Stimulated activated CD4-positive, alpha-beta T cell treated with anti-CD3 and anti-CD28 coated beads, Interleukin-1b, Interleukin-23, amount 100 ng/mL, for 4 hours (primary cell): Measurements from ENCODE around the gene STK32B.

Experiments
- DNase-seq, 2 donors: peaks; one replicate each; pipeline ENCODE4 v3.0.0-alpha.2; 2020; ENCODE audit warnings: low read depth in 2 of 2

STK32B gene

DNA sequence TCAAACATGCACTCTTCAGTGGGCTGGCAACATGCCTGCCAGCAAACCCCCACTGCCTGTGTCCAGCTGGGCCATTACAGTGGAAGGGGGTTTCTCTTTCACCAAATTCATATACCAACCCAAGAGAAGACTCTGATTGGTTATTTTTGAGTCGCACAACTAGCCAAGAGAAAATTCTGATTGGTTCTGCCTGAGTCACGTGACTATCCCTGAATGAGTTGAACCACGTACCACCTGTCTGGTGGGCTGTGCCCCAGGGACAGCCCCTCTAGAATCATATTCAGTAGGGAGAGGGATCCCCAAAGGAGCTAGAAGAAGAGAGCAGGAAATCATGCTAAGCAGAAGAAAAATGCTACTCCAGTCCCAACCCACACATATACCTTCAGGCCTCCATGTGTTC is 313.1 kb downstream of the STK32B start:
- no peak for DNase-seq

DNA sequence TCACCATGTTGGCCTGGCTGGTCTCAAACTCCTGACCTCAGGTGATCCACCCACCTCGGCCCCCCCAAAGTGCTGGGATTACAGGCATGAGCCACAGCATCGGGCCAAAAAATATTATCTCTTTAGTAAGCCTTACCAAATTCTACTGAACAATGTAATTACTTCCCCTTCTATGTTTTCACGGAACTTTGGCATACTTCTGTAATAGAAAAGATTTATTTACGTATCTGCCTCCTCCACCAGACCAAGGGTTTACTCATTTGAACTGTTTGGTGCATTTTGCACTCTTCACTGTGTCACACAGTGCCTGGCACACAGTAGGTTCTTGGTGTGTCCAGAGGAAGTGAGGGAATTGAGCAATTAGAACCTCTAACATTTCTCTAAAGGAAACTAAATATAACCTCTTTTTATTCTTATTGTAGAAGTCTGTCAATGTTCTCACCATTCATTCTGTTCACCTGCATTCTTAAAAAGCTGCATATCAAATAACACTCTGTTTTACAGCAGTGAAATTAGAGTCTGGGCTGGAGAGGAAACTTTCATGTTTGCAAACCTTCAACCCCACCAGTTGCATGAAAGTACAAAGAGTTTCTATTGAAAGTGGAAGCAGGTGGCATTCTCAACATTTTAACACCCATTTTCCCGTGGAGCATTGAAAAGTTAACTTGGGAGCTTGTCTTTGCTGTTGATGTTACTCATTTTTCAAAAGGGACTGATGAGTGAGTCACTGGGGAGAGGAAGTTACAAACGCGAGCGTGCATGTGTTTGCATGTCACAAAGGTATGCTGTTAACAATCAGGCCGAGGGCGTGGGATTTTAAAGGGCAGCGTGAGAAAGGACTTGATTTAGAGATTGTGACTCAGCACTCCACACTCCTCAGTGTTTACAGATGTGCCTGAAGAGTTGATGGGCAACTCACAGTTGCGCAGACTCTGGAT is 314.1 kb downstream of the STK32B start:
- no peak for DNase-seq

DNA sequence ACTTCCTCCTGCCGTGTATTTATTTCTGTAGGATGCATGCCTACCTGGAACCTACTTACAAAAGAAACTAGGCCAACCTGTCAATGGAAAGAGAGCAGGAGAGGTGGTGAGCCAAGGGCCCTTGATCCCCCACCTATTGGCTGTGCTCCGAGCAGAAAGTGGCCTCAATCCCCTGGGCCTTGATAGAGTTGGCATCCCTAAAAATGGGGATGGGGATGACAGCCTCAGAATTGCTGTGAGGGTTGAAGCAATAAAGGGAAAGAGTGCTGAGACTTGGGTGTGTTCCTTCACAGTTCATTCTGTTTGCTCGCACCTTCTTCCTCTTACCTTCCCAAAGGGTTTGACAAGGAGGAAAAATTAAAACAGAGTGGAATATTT is 314.7 kb downstream of the STK32B start:
- no peak for DNase-seq

DNA sequence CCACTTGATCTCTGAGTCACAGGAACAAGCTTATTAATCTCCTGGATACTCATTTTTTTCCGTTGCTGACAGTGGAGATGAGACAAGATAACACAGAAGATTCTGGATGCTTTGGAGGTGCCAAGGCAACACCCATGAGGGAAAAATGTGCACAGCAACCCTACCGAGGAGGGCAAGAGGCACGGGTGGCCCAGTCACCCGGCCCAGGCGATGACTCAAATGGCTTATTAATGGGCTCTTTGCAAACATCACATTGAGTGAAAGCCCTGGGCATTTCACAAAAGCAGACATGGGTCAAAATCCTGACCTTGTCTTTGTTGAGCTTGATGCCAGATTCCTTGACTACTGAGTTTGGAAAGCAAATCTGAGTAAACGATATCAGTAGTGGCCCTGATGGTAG is 315.1 kb downstream of the STK32B start:
- no peak for DNase-seq

DNA sequence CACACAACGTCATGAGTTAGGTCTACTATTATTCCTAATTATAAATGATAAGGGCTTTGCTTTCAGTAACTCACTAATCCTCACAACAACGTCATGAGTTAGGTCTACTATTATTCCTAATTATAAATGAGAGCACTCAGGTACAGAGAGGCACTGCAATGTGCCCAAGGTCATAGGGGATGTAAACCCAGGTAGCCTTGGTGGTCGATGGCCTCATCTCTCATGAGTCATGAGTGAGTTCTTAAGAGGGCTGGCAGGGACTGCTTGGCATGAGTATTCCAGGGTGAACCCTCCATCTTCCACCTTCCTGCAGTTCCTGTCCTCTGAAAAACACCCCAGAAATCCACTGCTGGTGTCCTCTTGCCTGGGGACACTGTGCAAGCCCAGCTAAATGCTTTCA is 317.1 kb downstream of the STK32B start:
- DNase-seq, result no peak

DNA sequence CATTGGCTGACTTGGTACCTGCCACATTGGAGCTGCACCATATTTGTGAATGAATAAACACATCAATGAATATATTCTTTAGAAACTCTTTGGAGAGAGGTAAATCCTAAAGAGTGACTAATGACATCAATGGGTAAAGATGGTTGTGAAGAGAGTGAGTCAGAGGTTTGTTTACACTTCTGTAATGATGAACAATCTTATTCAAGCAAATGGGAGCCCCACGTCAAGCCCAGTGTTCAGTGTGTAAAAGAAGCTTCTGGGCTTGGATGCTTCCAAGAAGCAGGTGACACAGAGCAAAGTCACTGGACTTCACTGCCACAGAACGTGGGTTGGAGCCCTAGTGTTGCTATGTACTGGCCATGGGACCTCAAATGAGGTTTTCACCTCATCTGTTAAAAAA is 319.0 kb downstream of the STK32B start:
- DNase-seq, result no peak

DNA sequence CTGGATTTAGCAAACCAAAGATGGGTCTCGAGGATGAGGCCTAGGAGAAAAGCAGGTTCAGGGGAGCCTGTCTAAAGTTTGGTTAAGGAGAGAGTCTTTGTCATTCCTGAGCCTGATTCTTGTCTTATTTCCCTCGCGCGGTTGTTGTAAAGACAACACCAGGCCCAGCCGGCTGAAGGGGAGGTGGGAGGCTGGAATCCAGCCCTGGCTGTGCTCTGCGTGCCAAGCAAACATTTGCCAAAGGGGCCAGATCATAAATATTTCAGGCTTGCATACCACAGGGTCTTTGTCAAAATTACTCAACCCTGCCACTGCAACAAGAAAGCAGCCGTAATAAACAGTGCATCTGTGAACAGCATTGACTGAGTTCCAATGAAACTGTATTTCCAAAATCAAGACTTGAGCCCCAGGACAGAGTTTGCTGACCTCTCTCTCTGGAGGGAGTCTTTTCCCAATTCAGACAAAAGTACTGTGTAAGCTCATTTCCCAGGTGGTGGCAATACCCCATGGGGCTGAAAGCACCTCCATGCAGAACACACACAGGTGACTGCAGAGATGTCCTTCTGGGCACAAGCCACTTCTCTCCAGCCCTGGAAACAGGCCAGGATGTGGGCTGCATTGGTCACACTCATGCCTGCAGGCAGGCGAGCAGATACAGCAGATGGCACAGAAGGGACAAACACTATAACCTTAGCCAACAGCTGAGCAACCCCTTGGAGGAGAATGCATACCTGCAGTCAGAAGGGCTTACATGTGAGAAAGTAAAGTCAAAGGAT is 320.3 kb downstream of the STK32B start:
- DNase-seq, result no peak

DNA sequence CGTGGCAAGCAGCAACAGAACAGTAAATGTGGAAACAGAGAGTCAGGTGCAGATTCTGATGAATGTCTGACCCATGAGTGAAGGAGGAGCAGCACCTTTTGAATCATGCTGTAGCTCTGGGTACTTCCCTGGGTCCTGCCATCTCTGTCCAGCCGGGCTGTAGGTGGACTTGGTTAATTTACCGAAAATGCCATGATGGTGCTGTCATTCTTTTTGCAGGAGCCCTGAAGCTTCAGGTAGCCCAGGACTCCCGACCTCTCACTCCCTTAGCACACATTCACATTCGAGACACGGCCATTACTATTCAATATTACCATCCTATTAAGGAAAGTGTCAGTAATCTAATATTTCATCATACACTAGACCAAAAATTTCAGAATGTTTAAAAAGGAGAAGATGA is 320.9 kb downstream of the STK32B start:
- no peak for DNase-seq

DNA sequence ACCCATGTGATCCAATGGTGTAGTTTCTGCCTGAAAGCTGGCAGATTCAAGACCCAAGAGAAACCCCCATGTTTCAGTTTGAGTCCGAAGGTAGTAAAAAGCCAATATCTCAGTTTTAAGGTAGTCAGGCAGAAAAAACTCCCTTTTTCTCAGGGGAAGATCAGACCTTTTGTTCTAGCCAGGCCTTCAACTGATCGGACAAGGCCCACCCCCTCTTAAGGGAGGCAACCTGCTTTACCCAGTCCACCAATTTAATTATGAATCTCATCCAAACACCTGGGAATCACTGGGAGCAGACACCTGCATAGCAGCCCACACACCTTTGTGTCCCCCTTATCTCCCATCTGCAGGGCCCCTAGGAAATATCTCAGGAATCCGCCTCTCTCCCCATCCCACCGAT is 322.0 kb downstream of the STK32B start:
- no peak for DNase-seq

DNA sequence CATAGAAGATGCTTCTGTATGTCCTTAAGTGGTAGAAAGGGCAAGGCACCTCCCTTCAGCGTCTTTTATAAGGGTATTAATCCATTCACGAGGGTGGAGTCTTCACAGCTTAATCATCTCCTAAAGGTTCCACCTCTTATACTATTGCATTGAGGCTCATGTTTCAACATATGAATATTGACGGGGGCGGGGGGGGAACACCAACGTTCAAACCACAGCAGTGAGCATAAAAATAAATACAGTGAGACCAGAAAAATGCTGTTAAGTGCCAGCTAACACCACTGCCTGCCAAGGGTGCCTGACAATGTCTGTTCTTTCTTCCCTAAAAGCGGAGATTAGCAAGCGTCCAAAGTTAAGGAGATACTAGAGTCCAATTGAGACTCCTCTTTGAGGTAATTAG is 323.3 kb downstream of the STK32B start:
- no peak for DNase-seq

DNA sequence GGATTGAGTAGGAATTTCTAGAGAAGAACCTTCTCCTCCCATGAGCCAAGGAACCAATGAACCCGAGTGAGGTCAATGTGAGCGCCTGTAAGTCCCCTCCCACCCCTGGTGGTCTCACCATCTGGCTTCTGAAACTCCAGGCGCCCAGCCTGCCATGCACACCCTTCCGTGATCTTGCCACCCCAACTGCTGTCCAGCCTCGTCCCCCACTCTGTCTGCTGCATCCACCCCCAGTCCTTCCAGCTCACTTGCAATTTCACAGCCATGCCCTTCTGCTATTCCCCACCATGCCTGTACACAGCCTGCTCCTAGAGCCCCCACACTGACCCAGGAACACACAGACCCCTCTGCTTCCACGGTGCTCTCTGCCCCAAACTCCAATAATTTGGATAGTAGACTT is 323.7 kb downstream of the STK32B start:
- DNase-seq, result no peak

DNA sequence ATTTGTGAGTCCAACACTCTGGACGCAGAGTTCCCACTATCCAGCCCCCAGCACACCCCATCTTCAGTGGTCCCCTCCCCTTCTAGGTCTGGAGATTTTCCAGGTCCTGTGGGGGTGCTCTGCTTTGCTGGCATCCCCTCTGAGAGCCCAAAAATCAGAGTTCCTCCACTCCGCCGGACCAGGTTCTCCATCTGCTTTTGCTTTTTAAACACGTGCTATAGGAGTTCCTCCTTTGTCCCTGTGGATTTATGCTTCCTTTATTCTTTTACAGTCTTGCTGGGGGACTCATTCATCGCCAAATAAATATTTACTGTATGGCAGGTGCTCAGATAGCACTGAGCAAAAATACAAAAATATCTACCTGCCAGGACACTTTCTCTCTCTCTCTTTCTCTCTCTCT is 324.7 kb downstream of the STK32B start:
- DNase-seq, result no peak

DNA sequence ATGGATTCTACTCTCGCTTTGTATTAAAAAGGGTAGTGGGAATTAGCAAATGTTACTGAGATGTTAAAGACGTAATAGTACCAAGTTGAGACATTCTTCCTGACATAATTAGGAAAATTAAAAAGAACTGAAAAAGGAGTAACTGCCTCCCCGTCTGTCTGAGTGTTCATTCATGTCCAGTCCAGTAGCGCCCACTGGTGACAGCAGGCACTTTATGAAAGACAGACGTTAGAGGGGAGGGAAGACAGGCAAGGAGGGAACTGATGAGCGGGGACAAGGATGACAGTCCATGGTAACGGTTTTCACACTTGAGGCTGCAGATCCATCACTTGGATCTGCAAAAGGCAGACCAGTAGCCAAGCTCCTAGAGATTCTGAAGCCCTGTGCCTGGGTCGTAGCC is 326.7 kb downstream of the STK32B start:
- DNase-seq, result no peak

DNA sequence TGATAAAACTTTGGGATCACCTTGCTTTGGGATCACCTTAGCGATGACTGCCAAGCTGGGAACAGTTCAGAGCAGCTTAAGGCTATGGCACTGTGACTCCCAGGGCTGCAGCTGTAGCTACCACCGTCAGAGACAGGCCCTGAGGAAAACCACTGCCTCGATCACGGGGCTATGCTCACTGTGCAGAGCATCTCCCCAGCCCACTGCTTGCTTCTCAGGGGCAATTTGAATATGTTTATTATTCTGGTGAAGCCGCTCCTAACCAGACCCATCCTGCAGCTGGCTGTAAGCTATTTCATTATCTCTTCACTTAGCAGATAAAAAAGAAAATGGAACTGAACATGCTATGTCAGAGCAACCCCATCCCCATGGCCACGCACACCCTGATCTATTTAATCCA is 328.6 kb downstream of the STK32B start:
- DNase-seq, result no peak

DNA sequence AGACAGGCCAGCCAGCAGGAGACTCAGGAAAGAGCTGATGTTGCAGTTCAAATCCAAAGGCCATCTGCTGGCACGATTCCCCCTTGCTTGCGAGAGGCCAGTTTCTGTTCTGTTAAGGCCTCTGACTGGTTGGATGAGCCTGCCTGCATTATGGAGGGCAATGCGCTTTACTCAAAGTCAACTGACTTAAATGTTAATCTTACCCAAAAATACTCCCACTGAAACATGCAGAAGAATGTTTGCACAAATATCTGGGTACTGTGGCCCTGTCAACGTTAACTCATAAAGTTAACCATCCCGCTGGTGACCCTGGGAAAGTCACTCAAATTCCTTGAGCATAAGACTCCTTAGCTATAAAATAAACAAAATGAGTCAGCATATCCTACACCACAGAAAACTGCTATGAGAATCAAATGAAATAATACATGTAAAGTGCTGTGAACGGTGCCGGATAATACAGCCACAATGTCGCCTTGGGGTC is 330.7 kb downstream of the STK32B start:
- no peak for DNase-seq

DNA sequence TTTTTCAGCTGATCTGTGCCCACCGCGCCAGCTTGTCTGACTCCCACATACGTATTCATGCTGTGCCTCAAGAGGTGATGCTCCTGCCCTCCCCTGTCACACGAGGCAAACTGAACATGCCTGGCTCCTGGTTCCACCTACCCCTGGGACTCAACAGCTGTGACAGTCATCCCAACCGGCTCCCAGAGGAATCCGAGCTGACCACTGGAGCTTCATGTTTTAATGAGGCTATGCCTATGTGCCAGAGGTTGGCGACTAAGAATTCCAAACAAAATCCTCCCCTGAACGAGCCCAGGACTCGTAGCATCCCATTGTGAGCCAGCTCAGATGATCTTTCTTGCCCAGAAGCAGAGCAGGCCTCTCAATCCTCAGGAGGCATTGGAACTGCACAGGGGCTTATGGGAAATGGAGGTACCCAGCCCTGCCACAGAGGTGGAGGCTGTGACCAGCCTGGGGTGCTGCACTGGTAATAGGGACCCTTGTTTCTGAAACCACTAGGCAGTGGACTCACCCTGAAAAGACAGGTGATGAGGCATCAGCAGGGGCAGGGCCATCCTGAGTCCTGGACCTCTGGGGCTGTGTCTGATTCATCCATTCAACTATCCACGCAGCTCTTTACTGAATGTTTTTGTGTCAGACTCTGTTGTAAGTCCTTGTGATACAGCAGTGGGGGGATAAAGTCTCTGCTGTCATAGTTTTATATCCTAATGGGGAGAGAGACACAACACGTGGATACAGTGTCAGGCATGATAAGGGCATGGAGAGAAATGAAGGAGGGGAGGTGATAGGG is 332.1 kb downstream of the STK32B start:
- no peak for DNase-seq

DNA sequence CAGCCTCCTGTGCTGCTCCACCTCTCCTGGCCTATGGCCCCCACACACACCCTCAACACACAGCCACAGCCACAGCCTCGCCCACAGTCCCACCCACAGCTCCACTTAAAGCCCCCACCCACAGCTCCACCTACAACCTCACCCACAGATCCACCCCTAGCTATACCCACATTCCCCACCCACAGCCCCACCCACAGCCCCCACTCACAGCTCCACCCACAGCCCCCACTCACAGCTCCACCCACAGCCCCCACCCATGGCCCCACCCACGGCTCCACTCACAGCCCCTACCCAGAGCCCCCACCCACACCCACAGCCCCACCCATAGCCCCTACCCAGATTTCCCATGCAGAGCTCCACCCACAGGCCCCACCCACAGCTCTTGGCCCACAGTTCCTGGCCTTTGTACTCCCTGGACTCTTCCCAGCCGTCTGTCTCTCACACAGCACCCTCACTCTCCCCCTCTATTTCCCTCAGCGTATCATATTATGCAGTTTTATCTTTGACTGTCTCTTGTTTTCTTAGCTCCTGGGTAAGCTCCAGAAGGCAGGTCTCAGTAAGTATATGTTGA is 334.5 kb downstream of the STK32B start:
- no peak for DNase-seq

DNA sequence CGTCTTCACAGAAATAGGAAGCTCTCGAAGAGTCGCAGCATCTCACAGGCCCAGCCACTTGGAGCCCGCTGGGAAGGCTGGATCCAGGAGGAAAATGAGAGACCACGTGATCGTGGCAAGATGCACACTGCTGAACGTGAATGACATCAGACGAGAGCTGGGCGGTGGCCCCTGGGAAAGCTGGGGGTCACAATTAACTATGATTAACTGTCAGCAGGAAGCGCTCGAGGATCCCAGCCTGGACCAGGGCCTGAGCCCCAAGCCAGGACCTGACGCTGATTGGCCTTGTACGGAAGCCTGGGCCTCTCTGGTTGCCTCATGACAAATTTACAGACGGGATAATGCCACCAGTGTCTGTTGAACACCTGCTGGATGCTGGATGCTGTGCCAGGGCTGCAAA is 335.6 kb downstream of the STK32B start:
- DNase-seq, result no peak

DNA sequence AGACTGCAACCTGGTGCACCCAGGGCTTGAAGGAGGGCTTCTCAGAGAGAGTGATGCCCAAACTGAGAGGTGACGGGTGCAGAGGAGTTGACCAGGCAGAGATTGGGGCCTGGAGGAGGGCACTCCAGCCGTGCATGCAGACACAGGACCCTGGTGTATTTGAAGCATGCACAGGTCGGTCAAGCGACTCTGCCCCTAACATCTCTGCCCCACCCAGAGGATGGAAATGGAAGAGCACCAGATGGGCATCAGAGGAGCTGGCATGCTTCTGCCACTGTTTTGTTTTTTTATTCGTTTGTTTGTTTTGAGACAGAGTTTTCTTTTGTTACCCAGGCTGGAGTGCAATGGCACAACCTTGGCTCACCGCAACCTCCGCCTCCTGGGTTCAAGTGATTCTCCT is 336.2 kb downstream of the STK32B start:
- DNase-seq, result no peak

DNA sequence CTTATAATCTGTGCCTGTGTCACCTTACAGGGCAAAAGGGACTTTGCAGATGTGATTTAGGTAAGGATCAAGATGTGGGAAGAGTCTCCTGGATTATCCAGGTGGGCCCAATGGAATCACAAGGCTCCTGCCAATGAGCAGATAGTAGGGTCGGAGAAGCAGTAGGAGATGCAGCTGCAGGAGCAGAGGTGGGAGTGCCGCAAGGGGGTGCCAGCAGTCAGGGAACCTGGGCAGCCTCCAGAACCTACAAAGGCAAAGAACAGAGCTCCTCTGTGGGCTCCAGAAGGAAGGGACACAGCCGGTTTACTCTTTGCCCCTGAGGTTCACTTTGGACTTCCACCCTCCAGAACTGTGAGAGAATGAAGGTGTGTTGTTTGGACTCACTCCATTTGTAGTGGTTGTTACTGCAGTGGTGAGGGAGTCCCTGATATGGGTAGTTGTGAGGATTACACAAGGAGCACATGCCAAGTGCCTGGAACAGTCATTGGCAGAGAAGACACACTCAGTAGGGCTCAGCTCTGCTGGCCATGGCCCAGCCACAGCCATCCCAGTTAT is 338.6 kb downstream of the STK32B start:
- DNase-seq, result no peak

DNA sequence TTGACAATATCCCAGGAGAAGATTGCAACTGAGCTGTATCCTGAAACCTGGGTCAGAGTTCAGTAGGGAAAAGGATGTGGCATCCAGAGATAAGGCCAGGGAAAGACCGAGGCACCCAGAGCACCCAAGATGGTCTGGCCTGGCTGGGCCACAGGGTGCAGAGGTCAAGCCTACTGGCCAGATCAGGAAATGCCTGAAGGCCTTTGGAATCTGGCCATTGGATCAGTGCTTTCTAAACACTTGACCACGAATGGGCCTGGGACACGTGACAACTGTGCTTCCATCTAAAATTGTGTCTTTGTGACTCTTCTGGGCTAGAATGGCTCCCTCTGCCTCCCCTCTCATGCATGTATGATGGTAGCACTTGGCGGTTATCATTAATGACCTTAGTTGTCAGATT is 340.2 kb downstream of the STK32B start:
- no peak for DNase-seq
